Medulla oblongata (tissue), 1 donor: Measurements from ENCODE around the gene WEE2.
"Not testable (repeated sequence)": the region's sequence is repeated elsewhere in the genome, so short reads cannot be mapped to it uniquely, and the experiment has no call there.

Experiments
- DNase-seq: peaks from one replicate; pipeline ENCODE4 v3.0.0-alpha.2; 2015; ENCODE audit errors: extremely low spot score

The WEE2 gene

DNA sequence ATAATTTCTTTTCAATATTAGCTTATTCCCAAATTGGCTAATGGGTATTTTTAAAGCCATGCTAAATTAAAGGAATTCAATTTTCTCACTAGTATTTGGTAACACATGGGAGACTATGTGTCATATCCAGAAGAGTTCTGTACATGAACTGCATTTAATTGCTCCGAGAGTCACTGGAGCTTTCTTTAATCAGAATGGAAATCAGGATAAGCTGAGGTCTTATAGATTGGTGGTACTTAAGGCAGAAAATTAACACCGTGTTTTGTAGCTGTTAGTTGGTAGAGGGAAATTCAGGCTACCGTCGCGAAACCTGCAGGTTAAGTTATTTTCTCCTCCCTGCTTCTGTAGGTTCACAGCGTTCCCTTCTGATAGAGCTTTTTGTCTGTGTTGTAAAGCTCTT is at the start of gene WEE2:
WEE2 (plus strand) TSS at position 3 of the 400 bp plus-strand sequence. CDS start 406 bp downstream, outside the sequence.
- no peak for DNase-seq

GRCh38 chr7:141659501-141659900 is 48.7 kb upstream of the WEE2 start:
- DNase-seq, result no peak

DNA sequence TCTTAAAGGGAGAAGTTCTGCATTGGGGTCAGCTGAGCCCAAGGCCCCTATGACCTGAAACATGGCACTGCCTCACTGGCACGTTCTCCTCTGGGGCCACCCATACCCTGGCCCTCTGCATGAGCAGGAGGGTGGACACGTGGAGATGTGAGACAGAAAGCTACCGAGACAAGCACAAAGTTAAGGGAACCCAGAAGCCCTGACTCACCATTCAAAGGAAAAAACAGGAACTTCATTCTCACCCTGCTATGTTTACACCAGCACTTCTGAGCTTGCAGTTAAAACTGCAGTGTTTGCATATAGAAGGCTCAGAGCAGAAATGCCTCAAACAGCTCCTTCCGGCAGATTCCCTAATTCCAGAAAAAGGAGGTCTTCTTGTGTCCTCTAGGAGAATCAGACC is 47.9 kb upstream of the WEE2 start:
- peak; percentile 88 for DNase-seq

- no peak for DNase-seq
Measured at GRCh38 chr7:141663081-141663849, 44.9 kb upstream of the WEE2 start.

DNA sequence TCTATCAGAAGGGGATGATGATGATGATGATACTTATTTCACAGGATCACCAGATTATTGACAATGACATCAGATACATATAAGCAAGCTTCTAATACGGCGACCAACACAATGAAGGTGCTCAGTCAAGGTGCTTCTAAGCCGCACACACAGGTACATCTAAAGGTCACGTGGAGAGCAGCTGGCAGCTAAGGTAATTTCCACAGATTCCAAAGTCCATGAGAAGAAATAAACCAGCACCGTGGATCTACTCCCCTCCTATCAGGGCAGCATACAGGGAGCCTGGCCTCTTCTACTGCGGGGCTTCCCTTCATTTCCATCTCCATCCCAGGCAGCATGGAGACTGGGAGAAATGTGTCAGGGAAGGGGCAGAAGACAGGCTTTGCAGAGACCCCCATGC is 43.7 kb upstream of the WEE2 start:
- DNase-seq, result no peak

GRCh38 chr7:141665208-141666035 is 42.7 kb upstream of the WEE2 start:
- DNase-seq, result no peak

DNA sequence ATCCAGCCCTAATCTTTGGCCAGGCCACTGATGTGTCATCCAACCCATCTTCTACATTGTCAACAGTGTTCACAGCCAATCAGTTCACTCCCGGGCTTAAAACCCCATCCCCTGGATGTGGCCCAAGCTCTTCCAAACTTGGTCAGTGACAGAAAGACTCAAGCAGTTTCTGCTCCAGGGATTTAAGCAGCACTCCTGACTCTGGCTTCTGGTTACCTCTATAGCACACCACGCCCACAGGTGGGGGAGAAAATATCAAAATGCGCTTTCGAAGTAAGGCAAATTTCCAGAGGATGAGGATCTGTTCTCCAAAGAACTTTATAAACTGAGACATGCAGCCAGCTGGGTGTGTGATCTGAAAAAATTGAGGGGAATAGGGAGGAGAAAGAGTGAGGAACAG is 42.1 kb upstream of the WEE2 start:
- no peak for DNase-seq

GRCh38 chr7:141668853-141669252 is 39.3 kb upstream of the WEE2 start:
- DNase-seq, result no peak

GRCh38 chr7:141671705-141672496 is 36.3 kb upstream of the WEE2 start:
- no peak for DNase-seq

GRCh38 chr7:141673346-141673745 is 34.8 kb upstream of the WEE2 start:
- DNase-seq, result no peak

GRCh38 chr7:141674171-141674671 is 33.9 kb upstream of the WEE2 start:
- DNase-seq, result no peak

- no peak for DNase-seq
Measured at GRCh38 chr7:141674702-141675101, 33.5 kb upstream of the WEE2 start.

DNA sequence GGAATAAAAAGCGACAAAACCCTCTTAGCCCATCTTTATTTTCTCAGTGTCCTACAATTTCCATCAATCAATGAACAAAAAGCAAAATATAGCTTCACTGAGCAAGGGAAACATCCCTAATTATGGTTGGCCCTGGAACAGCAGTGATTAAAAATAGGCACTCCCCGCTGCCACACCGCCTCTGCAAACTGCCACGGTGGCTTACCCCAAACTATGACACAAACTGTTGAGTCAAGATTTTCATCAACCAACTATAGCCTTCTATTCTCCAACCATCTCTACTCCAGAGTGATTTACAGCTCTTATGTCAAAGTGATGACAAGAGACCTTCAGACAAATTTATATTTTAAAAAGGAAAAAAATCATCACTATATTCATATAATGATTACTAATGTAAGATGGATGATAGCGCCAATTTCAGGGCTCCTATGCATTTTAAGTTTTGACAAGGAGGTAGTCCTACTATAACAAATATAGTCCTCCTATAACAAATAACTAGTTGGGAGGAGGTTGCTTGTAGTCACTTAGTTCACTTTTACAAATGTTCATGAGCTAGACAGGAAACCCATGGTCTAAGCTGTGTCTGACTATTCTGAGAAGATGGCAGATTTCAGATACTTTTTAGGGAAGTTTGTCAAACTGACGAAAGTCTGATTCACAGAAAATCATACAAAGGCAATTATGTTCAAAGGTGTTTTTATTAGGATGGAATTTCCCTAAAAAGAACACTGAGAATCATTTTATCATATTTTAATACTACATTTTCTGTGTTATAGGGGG is 32.5 kb upstream of the WEE2 start:
- DNase-seq, result peak; percentile 71

- DNase-seq, result no peak
Measured at GRCh38 chr7:141676618-141677017, 31.5 kb upstream of the WEE2 start.

- DNase-seq, result no peak
Measured at GRCh38 chr7:141679014-141679413, 29.1 kb upstream of the WEE2 start.

DNA sequence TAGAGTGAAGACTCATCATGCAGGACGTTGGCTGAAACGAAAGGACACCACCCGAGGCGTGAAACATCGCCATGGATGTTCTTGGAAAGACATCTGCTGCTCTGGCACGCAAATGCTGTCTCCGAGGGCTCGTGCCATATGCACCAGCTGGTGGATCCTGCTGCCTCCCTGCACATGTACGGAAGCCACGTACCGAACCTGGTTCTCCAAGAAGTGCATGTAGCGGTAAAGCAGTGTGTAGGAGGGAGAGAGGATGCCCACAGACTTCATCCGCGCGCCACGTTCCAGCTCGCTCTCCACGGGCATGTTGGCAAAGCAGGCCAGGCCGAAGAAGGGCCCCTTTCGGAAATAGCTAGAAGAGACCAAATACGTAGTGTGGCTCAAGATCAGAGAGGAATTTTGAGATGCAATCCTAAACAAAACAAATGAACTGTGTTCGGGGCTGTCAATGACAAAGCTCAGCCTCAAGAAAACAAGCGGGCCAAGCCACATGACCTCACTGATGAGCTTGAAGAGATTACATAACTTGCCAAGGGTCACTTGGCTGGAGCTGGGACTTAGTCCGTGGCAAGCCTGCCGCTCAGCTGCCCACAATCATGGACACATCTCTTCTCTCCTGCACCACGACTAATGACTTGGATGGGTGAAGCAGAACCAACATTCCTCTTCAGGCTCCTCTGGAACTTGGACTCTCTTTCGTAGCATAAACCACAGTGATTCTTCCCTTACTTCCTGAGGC is 22.7 kb upstream of the WEE2 start:
- peak; percentile 55 for DNase-seq

GRCh38 chr7:141686074-141686473 is 22.1 kb upstream of the WEE2 start:
- DNase-seq, result no peak

GRCh38 chr7:141686670-141687069 is 21.5 kb upstream of the WEE2 start:
- no peak for DNase-seq

DNA sequence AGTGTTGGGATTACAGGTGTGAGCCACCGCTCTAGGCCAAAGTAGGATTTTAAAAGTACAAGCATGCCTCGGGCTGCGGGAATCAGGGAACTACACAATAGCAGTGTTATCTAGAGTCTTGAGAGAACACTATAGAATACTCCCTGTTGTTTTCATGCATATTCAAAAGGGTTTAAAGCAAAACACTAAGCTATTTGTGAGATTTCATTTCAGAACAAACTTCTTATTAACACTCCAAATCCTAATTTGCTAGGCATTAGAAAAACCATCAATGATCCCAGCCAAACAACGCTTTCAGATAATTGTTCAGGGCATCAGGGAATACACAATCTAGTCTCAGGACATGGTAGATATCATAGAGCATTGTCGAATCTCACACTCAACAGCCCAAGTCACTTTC is 20.1 kb upstream of the WEE2 start:
- DNase-seq, result peak; percentile 60

- DNase-seq, result not testable (repeated sequence)
Measured at GRCh38 chr7:141689072-141689825, 18.9 kb upstream of the WEE2 start.
